ENCODE results near the gene TCP10L.
"Not testable (repeated sequence)": the region's sequence is repeated elsewhere in the genome, so short reads cannot be mapped to it uniquely, and the experiment has no call there.

TCP10L gene

DNA sequence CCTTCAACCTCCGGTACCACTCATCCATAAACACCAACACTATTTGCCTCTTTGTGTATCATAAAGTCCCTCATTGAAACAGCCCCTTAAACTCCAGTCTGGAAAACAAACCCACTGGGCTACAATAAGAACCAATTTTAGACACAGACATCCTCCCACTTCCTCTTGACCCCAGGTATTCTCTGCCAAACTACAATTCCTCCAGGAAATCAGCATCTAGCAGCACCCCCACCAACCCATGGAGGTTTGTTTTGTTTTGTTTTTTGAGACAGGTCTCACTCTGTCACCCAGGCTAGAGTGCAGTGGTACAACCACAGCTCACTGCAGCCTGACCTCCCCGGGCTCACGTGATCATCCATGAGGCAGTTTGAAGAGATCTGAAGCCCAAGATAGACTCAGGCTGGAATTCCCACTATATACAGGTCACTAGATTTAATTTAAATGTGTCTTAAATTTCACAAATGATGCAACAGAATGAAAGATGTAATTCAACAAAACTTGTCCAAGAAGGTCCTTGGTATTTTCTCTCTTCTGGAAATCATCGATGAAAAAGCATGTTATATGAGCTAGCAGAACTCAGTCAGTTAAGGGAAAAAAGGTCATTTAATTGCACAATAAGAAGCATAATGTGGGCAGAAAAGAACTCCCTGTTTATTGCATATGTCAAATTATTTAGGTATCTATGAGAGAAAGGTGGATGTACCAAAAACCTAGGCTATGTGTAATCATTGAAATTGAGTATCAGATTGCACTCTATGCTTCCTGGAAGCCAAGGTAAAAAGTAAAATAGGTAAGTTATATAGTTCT is 30.3 kb downstream of the TCP10L start:
- no peak for DNase-seq (ENCODE audit: low spot score)

DNA sequence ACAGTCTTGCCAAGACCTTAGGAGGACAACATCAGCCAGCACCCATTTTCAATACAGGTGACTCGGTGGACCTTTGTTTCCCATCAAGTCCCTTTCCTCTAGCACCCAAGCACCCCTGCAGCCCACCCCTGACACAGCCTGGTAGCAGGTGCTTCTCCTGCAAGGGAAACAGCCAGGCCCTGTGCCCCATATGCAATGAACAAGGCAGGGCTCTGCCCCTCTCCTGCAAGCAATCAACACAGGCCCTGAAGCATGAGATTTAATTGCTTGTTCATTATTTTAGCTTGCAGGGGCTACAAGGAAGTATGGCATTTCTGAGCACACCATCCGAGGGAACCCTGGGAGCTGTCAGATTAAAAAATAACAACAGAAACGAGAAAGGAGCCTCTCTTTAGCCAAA is 35.4 kb downstream of the TCP10L start:
- no peak for DNase-seq (ENCODE audit: low spot score)

GRCh38 chr21:32549440-32549839 is 35.9 kb downstream of the TCP10L start:
- DNase-seq (ENCODE audit: low spot score) = no peak

GRCh38 chr21:32548978-32549377 is 36.3 kb downstream of the TCP10L start:
- no peak for DNase-seq (ENCODE audit: low spot score)

DNA sequence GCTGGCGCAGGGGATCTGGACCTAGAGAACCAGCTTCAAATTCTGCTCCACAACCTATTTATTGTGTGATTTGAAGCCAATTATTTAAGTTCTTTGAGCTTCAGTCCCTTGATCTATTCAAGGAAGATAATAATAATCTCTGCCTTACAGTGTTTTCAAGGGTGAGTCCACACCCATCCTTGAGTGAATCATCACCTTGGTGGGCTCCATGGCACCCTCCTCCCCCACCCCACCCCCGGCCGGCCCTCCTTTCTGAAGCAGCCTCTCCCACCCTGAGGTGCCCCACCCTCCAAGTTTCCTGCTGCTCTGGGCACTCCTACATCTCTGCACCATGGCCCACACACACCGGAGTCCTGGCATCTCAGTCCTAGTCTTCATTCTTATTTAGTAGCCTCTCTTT is 38.3 kb downstream of the TCP10L start:
- DNase-seq (ENCODE audit: low spot score) = no peak

GRCh38 chr21:32545948-32546441 is 39.3 kb downstream of the TCP10L start:
- DNase-seq (ENCODE audit: low spot score) = no peak

DNA sequence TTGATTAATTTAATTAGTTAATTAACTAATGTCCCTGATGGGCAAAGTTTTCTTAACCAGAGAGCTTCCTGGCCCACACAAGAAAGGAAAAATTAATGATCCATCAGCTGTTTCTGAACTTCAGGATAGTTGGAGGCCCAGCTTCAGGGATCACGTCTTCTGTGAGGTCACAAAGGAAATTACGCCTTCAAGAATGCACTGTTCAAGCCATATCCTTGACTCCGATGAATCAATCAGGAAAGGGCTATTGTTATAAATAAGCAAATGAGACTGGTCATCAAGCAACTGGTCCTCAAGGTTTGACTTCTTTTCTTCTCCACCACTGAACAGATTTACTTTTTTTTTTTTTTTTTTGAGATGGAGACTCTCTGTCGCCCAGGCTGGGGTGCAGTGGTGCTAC is 40.6 kb downstream of the TCP10L start:
- DNase-seq (ENCODE audit: low spot score) = no peak

GRCh38 chr21:32543975-32544374 is 41.3 kb downstream of the TCP10L start:
- DNase-seq (ENCODE audit: low spot score) = no peak

DNA sequence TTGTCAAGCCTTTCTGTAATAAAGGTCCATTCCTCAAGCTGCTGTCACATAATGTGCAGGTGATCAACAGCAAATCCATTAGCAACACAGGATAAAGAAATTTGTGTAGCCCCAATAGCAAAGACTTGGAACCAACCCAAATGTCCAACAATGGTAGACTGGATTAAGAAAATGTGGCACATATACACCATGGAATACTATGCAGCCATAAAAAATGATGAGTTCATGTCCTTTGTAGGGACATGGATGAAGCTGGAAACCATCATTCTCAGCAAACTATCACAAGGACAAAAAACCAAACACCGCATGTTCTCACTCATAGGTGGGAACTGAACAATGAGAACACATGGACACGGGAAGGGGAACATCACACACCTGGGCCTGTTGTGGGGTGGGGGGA is 42.3 kb downstream of the TCP10L start:
- DNase-seq (ENCODE audit: low spot score) = not testable (repeated sequence)

GRCh38 chr21:32539378-32539777 is 45.9 kb downstream of the TCP10L start:
- no peak for DNase-seq (ENCODE audit: low spot score)

GRCh38 chr21:32538147-32538792 is 47.1 kb downstream of the TCP10L start:
- no peak for DNase-seq (ENCODE audit: low spot score)

DNA sequence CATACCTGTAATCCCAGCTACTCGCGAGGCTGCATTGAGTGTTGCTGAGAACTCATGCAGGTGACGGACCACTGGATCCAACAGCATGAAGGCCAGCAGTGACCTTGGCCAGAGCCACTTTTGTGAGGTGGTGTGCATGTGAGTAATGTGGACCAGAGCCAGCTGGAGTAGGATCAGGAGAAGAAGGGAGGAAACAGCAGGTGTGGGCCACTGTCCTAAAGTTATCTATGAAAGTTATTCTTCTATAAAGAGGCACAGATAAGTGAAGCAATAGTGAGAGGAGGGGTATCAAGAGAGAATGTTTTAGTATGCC is 47.8 kb downstream of the TCP10L start:
- DNase-seq (ENCODE audit: low spot score) = no peak

DNA sequence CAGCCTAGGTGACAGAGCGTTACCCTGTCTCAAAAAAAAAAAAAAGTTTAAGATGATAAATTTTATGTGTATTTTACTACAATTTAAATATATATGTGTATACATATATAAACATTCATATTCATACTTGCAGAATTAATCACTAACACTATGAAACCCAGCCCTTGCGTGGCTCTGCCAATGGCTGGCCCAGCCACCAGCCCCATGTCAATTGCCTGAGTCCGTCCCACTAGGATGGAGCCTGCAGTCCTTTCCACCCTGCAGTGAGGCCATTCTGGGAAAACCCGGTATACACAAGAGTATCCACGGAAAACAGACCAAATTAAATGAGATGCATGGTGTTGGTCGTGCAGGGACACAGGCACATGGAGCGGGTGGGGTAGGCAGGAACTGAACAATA is 49.7 kb downstream of the TCP10L start:
- no peak for DNase-seq (ENCODE audit: low spot score)

DNA sequence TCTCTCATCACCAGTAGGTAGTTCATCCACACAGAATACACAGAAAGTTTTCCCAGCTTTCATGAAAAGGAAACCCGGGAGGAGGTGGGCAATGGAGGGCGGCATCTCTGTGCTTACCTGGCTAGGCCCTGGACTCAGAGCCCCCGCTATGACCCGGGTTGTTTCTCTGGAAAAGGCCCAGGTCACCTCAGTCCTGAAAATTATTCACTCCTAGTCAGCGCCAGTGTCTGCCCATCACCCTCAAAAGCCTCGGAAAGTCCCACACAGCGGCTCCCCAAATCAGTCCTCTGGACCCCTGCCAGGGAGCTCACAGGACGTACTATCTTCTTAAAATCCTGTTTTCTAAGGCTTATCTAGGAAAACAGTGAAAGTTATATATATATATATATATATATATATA is 51.2 kb downstream of the TCP10L start:
- DNase-seq (ENCODE audit: low spot score) = no peak

- no peak for DNase-seq (ENCODE audit: low spot score)
These were observed 51.7 kb downstream of the TCP10L start for GRCh38 chr21:32533611-32534010.

- no peak for DNase-seq (ENCODE audit: low spot score)
These were observed 52.3 kb downstream of the TCP10L start for GRCh38 chr21:32533053-32533452.

DNA sequence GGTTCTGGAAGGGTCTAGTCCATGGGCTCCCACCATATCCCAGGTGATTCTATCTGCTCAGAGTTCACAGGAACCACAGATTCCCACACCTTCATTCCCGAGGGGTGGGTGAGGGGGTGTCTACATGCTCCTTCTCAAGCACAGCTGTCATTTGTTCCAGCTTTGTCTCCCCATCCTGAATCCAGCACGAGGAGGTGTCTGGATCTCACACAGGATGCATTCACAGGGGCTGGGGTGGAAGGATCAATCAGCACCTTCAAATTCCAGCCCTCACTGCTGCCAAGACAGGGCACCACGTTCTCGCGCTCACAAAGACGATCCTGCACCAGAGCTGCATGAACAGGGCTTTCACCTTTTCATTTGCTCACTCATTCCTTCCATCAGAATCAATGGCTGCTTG is 52.7 kb downstream of the TCP10L start:
- no peak for DNase-seq (ENCODE audit: low spot score)

- DNase-seq (ENCODE audit: low spot score) = not testable (repeated sequence)
These were observed 53.8 kb downstream of the TCP10L start for GRCh38 chr21:32531561-32531960.

DNA sequence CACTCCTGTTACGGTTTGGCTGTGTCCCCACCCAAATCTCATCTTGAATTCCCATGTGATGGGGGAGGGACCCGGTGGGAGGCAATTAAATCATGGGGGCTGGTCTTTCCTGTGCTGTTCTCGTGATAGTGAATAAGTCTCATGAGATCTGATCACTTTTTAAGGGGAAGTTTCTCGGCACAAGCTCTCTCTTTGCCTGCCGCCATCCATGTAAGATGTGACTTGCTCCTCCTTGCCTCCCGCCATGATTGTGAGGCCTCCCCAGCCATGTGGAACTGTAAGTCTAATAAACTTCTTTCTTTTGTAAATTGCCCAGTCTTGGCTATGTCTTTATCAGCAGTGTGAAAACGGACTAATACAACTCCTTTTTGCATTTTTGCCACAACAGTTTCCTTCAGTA is 54.5 kb downstream of the TCP10L start:
- not testable (repeated sequence) for DNase-seq (ENCODE audit: low spot score)

- DNase-seq (ENCODE audit: low spot score) = no peak
These were observed 55.6 kb downstream of the TCP10L start for GRCh38 chr21:32529679-32530078.

- no peak for DNase-seq (ENCODE audit: low spot score)
These were observed 60.0 kb downstream of the TCP10L start for GRCh38 chr21:32525282-32525681.

DNA sequence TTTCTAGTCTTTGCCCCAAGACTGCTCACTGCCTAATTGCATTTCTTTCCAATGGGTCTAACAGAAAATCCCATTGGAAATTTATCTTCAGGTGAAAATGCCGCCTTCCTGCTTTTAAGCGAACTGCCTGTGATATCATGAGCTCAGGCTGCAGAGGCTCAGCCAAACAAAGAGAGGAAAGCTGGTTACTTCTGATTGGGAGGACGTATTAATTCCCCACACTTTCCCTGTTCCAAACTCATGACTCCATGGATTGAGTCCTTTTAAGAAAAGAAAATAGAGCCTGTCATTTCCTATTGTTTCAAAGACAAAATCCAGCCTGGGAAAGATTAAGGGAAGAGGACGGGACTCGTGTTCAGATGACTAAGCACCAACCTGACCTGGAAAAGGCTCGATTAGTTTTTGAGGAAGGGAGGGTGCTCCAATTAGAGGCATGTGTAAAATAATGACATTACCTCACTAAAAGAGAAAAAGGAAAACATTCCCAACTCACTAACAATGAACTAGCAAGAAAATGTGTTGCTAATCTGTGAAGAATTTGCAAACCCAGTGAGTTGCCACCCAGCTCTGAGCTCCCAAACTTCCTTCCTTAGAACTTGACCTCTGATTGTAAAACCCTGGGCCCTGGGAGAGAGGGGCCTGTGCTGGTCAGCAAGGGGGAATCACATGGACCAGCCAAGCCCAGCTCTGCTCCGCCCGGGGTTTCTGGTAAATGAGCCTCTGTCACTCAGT is 61.2 kb downstream of the TCP10L start:
- DNase-seq (ENCODE audit: low spot score) = no peak

All from Ammon's horn (tissue), 1 donor.